GM12872 (cell line): ENCODE measurements around the gene MFSD6L.

Experiments used
- CTCF ChIP-seq: IDR thresholded peaks from 3 replicates; pipeline ENCODE4 v1.5.1; 2011; ENCODE audit warnings: low read depth, mild to moderate bottlenecking, low read length, moderate library complexity; ENCODE audit not compliant: insufficient read depth

The MFSD6L gene

GRCh38 chr17:8798846-8799569, at the start of gene MFSD6L:
Gene MFSD6L (minus strand): TSS chr17:8799365. CDS start chr17:8799120, 245 bp downstream.
- 0 out of 3 replicates have a peak, but pooled peaks have one; percentile 19 for TF ChIP-seq CTCF

- TF ChIP-seq CTCF = no peak
These were observed 48.7 kb upstream of the MFSD6L start for GRCh38 chr17:8847891-8848290.

GRCh38 chr17:8846768-8847211, 47.6 kb upstream of the MFSD6L start:
- TF ChIP-seq CTCF = no peak

GRCh38 chr17:8844229-8845218, 45.4 kb upstream of the MFSD6L start:
- TF ChIP-seq CTCF = no peak

GRCh38 chr17:8843344-8843743, 44.2 kb upstream of the MFSD6L start:
- TF ChIP-seq CTCF = no peak

- no peak for TF ChIP-seq CTCF
These were observed 42.7 kb upstream of the MFSD6L start for GRCh38 chr17:8841844-8842243.

- TF ChIP-seq CTCF = no peak
These were observed 40.3 kb upstream of the MFSD6L start for GRCh38 chr17:8839410-8839935.
